Measurements from ENCODE around the gene TUSC2. TPM values are rescaled to one million over a fixed set of nuclear protein-coding genes. Genes with fewer than 3 reads are reported as not detected.

The TUSC2 gene
- polyA plus RNA-seq, 6 donors from 2014 or later, result 39.2 to 60.2 (median 46.3) TPM

- Mint-ChIP-seq H3K4me3 (peak overlapping the region; percentile 86 to 95 (median 90)), H3K9me3 (no peaks in the 10 kb centered on the region), H3K36me3 (no peaks in the 10 kb centered on the region), H3K4me1 (peaks cover 24 to 30% (median 27%) of the 10 kb centered on the region in 3 donors), H3K27me3 (no peaks in the 10 kb centered on the region), H3K27ac (peak overlapping the region in 1 of 6 donors; percentile 91)
- DNase-seq (peak; percentile 29), ATAC-seq (ENCODE audit: low read depth in 2 of 2) (peak; percentile 7 to 8)
Measured at GRCh38 chr3:50364573-50365079, 36.6 kb upstream of the TUSC2 start.

DNA sequence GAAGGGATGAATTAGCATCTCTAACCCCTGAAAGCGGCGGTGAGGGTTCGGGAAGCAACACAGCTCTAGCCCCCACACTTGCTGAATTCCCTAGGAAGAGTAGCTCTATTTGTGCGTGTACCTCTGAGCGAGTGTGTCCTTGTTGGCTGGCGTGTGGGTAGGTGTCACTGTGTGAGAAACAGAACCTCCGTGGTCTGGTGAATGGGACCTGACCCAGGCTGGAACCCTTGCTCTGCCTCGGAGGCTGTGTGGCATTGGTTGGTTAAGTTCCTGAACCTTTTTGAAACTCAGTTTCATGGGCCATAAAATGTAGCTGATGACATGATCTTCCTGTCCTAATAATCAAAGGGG, 31.7 kb upstream of the TUSC2 start:
- ATAC-seq (ENCODE audit: low read depth in 2 of 2), result peak; percentile 3 to 4
- peak overlapping the region; percentile 69 to 97 (median 96) for H3K27ac Mint-ChIP-seq
- no peaks in the 10 kb centered on the region for H3K9me3 Mint-ChIP-seq
- DNase-seq, result no peak
- H3K27me3 Mint-ChIP-seq, result no peaks in the 10 kb centered on the region
- H3K36me3 Mint-ChIP-seq, result no peaks in the 10 kb centered on the region
- H3K4me1 Mint-ChIP-seq, result peaks cover 29 to 54% (median 49%) of the 10 kb centered on the region in 3 donors
- peak overlapping the region; percentile 95 to 98 (median 97) for H3K4me3 Mint-ChIP-seq

- no peaks in the 10 kb centered on the region for H3K27me3 Mint-ChIP-seq
- ATAC-seq (ENCODE audit: low read depth in 2 of 2), result peak; percentile 100
- H3K4me3 Mint-ChIP-seq, result peak within 1 kb of the TSS; percentile 95 to 98 (median 97)
Measured at GRCh38 chr3:50358911-50359759, 31.1 kb upstream of the TUSC2 start, which contains the start of gene TMEM115. TSS of gene TMEM115 (minus strand) at chr3:50359521. CDS start at chr3:50359063, 458 bp downstream.

DNA sequence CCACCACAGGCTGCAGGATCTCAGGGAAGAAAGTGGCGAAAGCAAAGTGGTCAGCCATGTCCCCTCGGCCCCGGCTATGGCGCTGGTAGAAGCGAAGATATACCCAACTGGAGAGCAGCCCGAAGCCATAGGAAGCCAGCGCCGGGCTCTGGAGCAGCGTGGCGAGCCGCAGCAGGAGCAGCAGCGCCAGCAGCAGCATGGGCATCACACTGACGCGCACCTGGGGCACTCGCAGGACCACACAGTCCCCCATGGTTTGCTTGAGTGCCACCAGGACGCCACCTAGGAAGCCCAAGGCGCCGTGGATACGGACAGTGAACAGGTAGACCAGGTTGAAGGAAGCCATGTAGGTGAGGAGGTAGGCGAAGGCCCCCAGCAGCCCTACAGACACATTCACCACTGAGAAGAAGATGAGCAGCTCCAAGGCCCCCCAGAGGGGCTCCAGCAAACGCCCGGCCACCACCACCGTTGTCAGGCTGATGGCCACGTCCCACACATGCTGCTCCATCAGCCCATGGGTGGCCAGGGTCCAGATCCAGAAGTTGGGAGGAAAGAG, 30.4 kb upstream of the TUSC2 start:
- Mint-ChIP-seq H3K9me3 (no peaks in the 10 kb centered on the region), H3K27me3 (no peaks in the 10 kb centered on the region), H3K27ac (peak overlapping the region; percentile 38 to 96 (median 84)), H3K4me3 (peak overlapping the region; percentile 87 to 98 (median 97)), H3K36me3 (peaks cover 0 to 7% of the 10 kb centered on the region in 2 donors), H3K4me1 (peaks cover 30 to 48% (median 46%) of the 10 kb centered on the region in 3 donors)
- ATAC-seq (ENCODE audit: low read depth in 2 of 2), result no peak
- no peak for DNase-seq

More at GRCh38 chr3:50358911-50359759, 31.1 kb upstream of the TUSC2 start, which contains the start of gene TMEM115:
- peak within 1 kb of the TSS; percentile 88 to 97 (median 96) for H3K27ac Mint-ChIP-seq
- H3K4me1 Mint-ChIP-seq, result peaks cover 31 to 49% (median 47%) of the 10 kb centered on the region in 3 donors
- DNase-seq, result peak; percentile 93
- peaks cover 0 to 5% of the 10 kb centered on the region in 2 donors for H3K36me3 Mint-ChIP-seq
- H3K9me3 Mint-ChIP-seq, result no peaks in the 10 kb centered on the region

DNA sequence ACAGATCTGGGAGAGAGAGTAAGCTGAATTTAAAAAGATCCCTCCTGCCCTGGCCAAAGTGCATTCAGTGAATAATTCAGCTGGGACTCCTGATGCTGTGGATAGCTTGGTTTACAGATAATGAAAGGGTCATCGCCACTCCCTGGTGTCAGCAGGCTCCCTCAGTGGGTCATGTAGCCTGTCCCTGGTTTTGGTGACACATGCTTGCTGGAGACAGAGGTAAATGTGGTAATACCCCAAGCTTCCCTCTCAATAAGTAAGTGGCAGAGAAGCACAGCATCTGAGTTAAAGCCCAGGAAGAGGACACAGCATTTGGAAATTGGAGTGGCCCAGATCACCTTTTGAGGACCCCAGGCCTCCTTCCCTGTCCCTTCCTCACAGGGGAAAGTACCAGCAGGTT, 29.5 kb upstream of the TUSC2 start:
- Mint-ChIP-seq H3K27me3 (no peaks in the 10 kb centered on the region), H3K36me3 (peaks cover 0 to 7% of the 10 kb centered on the region in 2 donors), H3K9me3 (no peaks in the 10 kb centered on the region), H3K4me1 (peaks cover 27 to 49% (median 41%) of the 10 kb centered on the region in 3 donors), H3K4me3 (peak overlapping the region; percentile 60 to 98 (median 94)), H3K27ac (peak overlapping the region in 2 of 6 donors; percentile 26 to 36)
- ATAC-seq (ENCODE audit: low read depth in 2 of 2) (no peak), DNase-seq (no peak)

DNA sequence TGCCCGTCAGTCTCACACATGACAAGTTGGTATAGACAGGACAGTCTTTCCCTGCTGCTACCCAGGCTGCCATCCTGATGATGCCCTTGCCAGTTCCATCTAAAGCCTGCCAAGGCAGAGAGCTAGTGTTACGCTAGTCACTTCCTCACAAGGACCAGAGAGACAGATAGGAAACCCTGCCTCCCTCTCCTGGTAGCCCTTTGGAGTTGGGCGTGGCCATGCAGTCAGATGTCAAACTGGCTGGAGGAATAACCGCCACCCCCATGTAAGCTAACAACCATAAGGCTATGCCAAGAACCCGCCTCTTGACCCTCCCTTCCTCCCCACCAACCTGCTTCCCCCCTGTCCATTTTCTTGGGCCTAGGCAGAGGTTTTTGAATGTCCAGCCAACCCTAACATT, 28.5 kb upstream of the TUSC2 start:
- Mint-ChIP-seq H3K4me3 (peak overlapping the region in 4 of 8 donors; percentile 74 to 94 (median 81)), H3K36me3 (peaks cover 0 to 7% of the 10 kb centered on the region in 2 donors), H3K27me3 (no peaks in the 10 kb centered on the region), H3K27ac (peak overlapping the region in 2 of 6 donors; percentile 26 to 67), H3K9me3 (no peaks in the 10 kb centered on the region), H3K4me1 (peaks cover 27 to 54% (median 47%) of the 10 kb centered on the region in 3 donors)
- DNase-seq (no peak), ATAC-seq (ENCODE audit: low read depth in 2 of 2) (no peak)

DNA sequence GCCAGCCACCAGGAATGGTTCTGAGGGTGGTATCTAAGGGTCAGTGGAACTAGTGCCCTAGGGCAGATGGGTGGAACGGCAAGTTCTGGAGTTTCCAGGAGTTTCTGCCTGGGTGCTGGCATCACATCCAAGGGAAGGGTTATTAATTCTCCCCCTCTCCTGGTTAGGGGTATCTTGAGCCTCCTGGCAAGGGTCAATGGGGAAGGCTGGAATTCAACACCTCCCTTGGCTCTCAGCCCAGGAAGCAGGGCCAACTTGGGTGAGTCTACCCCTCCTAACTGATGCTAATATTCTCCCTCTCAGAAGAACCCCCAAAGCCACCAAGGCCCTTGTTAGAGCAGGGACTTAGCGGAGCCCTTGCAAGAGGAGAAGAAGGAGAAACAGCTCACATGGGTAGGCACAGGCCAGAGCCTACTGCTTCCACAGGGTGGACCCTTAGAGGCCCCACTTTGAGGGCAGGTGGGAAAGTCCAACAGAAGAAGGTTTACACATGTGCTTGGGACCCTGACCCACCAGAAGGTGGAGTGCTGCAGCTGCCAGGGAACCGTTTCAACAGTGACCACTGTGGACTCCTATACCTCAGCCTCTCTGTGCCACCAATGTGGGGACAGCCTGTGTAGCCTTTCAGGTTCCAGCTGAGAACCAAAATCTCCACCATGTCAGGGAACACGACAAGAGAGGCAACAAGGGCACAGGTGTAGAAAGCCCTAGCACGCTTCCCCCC, 28.0 kb upstream of the TUSC2 start:
- Mint-ChIP-seq H3K27me3 (no peaks in the 10 kb centered on the region), H3K9me3 (no peaks in the 10 kb centered on the region), H3K36me3 (peaks cover 0 to 7% of the 10 kb centered on the region in 2 donors), H3K4me3 (peak overlapping the region in 5 of 8 donors; percentile 56 to 94 (median 75)), H3K4me1 (peaks cover 27 to 60% (median 53%) of the 10 kb centered on the region in 3 donors), H3K27ac (peak overlapping the region in 3 of 6 donors; percentile 26 to 75 (median 67))
- ATAC-seq (ENCODE audit: low read depth in 2 of 2) (no peak), DNase-seq (no peak)

GRCh38 chr3:50354850-50355249, 26.8 kb upstream of the TUSC2 start:
- no peaks in the 10 kb centered on the region for H3K27me3 Mint-ChIP-seq
- ATAC-seq (ENCODE audit: low read depth in 2 of 2) (no peak), DNase-seq (no peak)
- H3K4me3 Mint-ChIP-seq, result peak overlapping the region in 2 of 8 donors; percentile 38 to 56
- H3K36me3 Mint-ChIP-seq, result peaks cover 0 to 7% of the 10 kb centered on the region in 2 donors
- H3K4me1 Mint-ChIP-seq, result peaks cover 36 to 66% (median 64%) of the 10 kb centered on the region in 3 donors
- H3K9me3 Mint-ChIP-seq, result no peaks in the 10 kb centered on the region
- peak overlapping the region in 2 of 6 donors; percentile 63 to 81 for H3K27ac Mint-ChIP-seq

DNA sequence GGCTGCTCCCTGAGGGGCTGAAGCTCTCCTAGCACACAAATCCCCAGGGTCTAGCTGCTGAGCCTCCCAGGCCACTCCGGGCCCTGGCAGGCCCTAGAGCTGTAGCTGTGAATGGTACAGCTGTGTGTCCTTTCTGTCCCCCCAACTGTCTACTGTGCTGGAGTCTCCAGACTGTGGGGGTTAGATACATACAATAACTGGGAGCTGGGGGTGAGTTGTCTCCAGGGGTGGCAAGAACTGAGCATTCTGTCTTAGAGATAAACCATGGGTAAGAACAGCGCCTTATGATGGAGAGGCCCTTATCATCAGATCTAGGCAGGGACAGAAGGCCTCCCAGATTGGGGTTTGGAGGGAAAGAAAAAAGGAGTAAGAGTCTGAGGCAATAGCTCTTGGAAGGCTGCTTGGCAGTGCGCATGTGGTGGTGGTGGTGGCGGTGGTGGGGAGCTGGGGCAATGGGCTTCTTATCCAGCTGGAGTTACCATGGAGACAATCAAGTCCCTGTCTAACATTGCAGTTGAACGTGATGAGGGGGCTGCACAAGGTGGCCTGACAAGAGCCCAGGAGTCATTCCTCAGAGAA, 26.3 kb upstream of the TUSC2 start:
- Mint-ChIP-seq H3K9me3 (no peaks in the 10 kb centered on the region), H3K4me1 (peaks cover 32 to 66% (median 64%) of the 10 kb centered on the region in 3 donors), H3K36me3 (peaks cover 0 to 7% of the 10 kb centered on the region in 2 donors), H3K27ac (peak overlapping the region in 1 of 6 donors; percentile 81), H3K27me3 (no peaks in the 10 kb centered on the region), H3K4me3 (peak overlapping the region in 2 of 8 donors; percentile 7 to 37)
- ATAC-seq (ENCODE audit: low read depth in 2 of 2), result no peak
- DNase-seq, result no peak

- peak overlapping the region in 3 of 8 donors; percentile 11 to 97 (median 21) for H3K4me3 Mint-ChIP-seq
- H3K9me3 Mint-ChIP-seq, result no peaks in the 10 kb centered on the region
- H3K27me3 Mint-ChIP-seq, result no peaks in the 10 kb centered on the region
- peak overlapping the region in 1 of 6 donors; percentile 76 for H3K27ac Mint-ChIP-seq
- ATAC-seq (ENCODE audit: low read depth in 2 of 2) (no peak), DNase-seq (no peak)
- H3K36me3 Mint-ChIP-seq, result peaks cover 0 to 7% of the 10 kb centered on the region in 2 donors
- peaks cover 32 to 71% (median 67%) of the 10 kb centered on the region in 3 donors for H3K4me1 Mint-ChIP-seq
Measured at GRCh38 chr3:50353245-50354004, 25.4 kb upstream of the TUSC2 start.

GRCh38 chr3:50352781-50353180, 24.8 kb upstream of the TUSC2 start:
- no peak for DNase-seq
- Mint-ChIP-seq H3K4me3 (peak overlapping the region in 2 of 8 donors; percentile 11 to 97), H3K4me1 (peaks cover 34 to 70% (median 67%) of the 10 kb centered on the region in 3 donors), H3K36me3 (peaks cover 0 to 7% of the 10 kb centered on the region in 2 donors), H3K27ac (no peak overlapping the region), H3K27me3 (no peaks in the 10 kb centered on the region), H3K9me3 (no peaks in the 10 kb centered on the region)
- no peak for ATAC-seq (ENCODE audit: low read depth in 2 of 2)

- H3K36me3 Mint-ChIP-seq, result peaks cover 0 to 7% of the 10 kb centered on the region in 2 donors
- H3K4me1 Mint-ChIP-seq, result peaks cover 28 to 68% (median 63%) of the 10 kb centered on the region in 3 donors
- peak overlapping the region; percentile 92 to 98 (median 98) for H3K4me3 Mint-ChIP-seq
- DNase-seq (no peak), ATAC-seq (ENCODE audit: low read depth in 2 of 2) (no peak)
- no peaks in the 10 kb centered on the region for H3K27me3 Mint-ChIP-seq
- no peaks in the 10 kb centered on the region for H3K9me3 Mint-ChIP-seq
- H3K27ac Mint-ChIP-seq, result peak overlapping the region; percentile 94 to 99 (median 98)
Measured at GRCh38 chr3:50351323-50351697, 23.3 kb upstream of the TUSC2 start.

Data from naive B cell (primary cell).